A549 treated with Hydrocortisone at 1 μM for 4 hours (cell line): ENCODE data around the gene TRAP1. TPM values are rescaled to one million over a fixed set of nuclear protein-coding genes. Genes with fewer than 3 reads are reported as not detected.

Experiments used
- total RNA-seq: library from RNA; stranded (reverse); fragments of 200-300 nt; extraction: Qiagen RNA extraction; gene quantifications from 5 replicates; pipeline ENCODE4 v1.2.3, GENCODE V29; 2022

TRAP1 gene
- total RNA-seq, result 129 to 136 TPM (median 131 TPM) in 5 replicates

GRCh38 chr16:3717235-3718018 is at the start of gene TRAP1:
Gene TRAP1 (minus strand): TSS chr16:3717524. CDS start chr16:3717508, 16 bp downstream.

GRCh38 chr16:3654249-3654991 is 62.9 kb downstream of the TRAP1 start, which contains the start of gene DNASE1:
Gene DNASE1 (plus strand): TSS chr16:3654691. CDS start chr16:3655374, 683 bp downstream.

GRCh38 chr16:3611146-3611975 is 106.0 kb downstream of the TRAP1 start, which contains the start of gene SLX4:
Gene SLX4 (minus strand): TSS chr16:3611606. CDS start chr16:3608964, 2,642 bp downstream.

Other genes with a start within 250 kb of the TRAP1 start
- gene C16orf90, start 222.0 kb downstream of the TRAP1 start, total RNA-seq, result not detected in 5 replicates
- gene CLUAP1, start 216.5 kb downstream of the TRAP1 start, total RNA-seq, result 17.6 to 19.9 TPM (median 18.9 TPM) in 5 replicates
- gene NLRC3, start 140.1 kb downstream of the TRAP1 start, total RNA-seq, result 0.01 to 0.03 TPM in 2 of 5 replicates, not detected in the others
- 4.3 to 5.5 TPM (median 4.9 TPM) in 5 replicates for gene SLX4, start 105.9 kb downstream of the TRAP1 start, total RNA-seq
- 3.1 to 4.4 TPM (median 3.8 TPM) in 5 replicates for gene DNASE1, start 62.8 kb downstream of the TRAP1 start, total RNA-seq
- gene CREBBP, start 163.2 kb upstream of the TRAP1 start, total RNA-seq, result 13.4 to 21.2 TPM (median 17.0 TPM) in 5 replicates